Loucy (cell line): ENCODE results near the gene NSD2.

ENCODE experiments used
- EZH2phosphoT487 ChIP-seq: fragments of 200-600 bp; IDR thresholded peaks from 2 replicates; pipeline ENCODE4 v1.6.1; 2018; ENCODE audit warnings: antibody characterized with exemption, mild to moderate bottlenecking, moderate library complexity, borderline replicate concordance
- TF ChIP-seq, protein P1 (sequence below): fragments of 200-600 bp; sonication (generic); conservative IDR thresholded peaks from 2 replicates; pipeline ENCODE4 v1.5.1; 2014; ENCODE audit warnings: mild to moderate bottlenecking, antibody characterized with exemption, low read length

DNA sequence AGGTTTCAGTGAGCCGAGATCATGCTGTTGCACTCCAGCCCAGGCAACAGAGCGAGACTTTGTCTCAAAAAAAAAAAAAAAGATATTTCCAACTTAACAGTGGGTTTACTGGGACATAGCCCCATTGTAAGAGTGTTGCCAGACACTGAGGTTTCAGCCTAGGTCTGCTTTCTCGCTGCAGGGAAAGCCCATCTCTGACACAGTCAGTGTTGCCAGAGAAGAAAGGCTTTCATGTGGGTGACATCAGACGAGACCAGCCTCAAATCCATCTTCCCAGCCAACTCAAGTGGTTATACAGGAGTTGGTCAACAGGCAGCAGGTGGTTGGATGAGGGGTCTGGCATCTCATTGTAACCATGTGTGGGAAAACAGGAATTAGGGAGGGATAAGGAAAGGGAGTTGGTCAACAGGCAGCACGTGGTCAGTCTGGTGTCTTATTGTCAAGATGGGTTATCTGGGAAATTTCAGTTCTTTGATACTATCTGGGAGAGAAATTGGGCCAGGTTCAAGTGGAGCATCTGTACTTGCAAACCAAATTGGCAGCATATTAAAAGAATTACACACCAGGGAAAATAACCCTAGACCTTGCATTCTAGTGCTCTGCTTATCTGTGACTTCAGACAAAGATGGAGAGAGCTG lies 96.4 kb downstream of the NSD2 start:
- TF ChIP-seq EZH2phosphoT487: no peak
- TF ChIP-seq, protein P1, sequence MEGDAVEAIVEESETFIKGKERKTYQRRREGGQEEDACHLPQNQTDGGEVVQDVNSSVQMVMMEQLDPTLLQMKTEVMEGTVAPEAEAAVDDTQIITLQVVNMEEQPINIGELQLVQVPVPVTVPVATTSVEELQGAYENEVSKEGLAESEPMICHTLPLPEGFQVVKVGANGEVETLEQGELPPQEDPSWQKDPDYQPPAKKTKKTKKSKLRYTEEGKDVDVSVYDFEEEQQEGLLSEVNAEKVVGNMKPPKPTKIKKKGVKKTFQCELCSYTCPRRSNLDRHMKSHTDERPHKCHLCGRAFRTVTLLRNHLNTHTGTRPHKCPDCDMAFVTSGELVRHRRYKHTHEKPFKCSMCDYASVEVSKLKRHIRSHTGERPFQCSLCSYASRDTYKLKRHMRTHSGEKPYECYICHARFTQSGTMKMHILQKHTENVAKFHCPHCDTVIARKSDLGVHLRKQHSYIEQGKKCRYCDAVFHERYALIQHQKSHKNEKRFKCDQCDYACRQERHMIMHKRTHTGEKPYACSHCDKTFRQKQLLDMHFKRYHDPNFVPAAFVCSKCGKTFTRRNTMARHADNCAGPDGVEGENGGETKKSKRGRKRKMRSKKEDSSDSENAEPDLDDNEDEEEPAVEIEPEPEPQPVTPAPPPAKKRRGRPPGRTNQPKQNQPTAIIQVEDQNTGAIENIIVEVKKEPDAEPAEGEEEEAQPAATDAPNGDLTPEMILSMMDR: no peak
